GM21528 (cell line): ENCODE measurements around the gene SRP72.
"Not testable (repeated sequence)": the region's sequence is repeated elsewhere in the genome, so short reads cannot be mapped to it uniquely, and the experiment has no call there.

Experiments
- ATAC-seq: cut with Tn5 transposase; IDR thresholded peaks from one replicate; pipeline ENCODE4 v1.9.1; 2021; ENCODE audit warnings: mild to moderate bottlenecking, moderate library complexity; ENCODE audit not compliant: unreplicated experiment, low FRiP score

SRP72 gene, protein sequence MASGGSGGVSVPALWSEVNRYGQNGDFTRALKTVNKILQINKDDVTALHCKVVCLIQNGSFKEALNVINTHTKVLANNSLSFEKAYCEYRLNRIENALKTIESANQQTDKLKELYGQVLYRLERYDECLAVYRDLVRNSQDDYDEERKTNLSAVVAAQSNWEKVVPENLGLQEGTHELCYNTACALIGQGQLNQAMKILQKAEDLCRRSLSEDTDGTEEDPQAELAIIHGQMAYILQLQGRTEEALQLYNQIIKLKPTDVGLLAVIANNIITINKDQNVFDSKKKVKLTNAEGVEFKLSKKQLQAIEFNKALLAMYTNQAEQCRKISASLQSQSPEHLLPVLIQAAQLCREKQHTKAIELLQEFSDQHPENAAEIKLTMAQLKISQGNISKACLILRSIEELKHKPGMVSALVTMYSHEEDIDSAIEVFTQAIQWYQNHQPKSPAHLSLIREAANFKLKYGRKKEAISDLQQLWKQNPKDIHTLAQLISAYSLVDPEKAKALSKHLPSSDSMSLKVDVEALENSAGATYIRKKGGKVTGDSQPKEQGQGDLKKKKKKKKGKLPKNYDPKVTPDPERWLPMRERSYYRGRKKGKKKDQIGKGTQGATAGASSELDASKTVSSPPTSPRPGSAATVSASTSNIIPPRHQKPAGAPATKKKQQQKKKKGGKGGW

DNA sequence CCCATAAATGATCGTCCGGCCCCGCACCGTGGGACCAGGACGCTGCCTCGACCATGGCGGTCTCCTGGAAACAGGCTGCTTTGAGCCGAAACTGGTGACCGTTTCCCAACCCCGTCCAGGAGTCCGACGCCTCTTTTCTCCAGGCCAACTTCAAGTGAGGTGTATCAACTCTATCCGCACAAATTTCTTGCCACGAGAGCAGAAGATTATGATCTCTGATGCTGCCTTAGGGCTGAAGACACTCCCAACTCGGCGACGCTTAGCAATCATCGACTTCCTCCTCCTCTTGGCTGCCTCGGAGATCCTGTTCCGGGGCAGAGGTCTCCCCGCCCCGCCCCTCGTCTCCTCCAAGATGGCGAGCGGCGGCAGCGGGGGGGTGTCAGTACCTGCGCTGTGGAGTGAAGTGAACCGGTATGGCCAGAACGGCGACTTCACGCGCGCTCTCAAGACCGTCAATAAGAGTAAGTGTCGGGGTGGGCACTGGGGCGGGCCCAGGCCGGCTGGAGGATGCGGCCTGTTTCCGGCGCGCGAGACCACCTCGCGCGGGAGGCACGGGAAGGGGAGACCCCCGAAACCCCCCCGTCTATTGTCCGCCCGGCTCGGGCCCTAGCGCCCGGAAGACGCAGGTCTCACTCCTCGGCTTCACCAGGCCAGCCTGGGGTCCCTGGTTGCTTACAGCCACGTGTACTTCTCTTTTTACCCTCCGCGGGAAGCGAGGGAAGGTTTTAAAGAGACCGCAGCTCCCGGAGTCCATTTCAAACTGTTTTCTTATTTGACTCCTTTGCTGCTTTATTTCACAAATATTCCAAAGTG, at the start of gene SRP72:
SRP72 (plus strand) TSS at position 334 of the 813 bp plus-strand sequence; CDS start at position 353, 19 bp downstream.
- ATAC-seq, result peak; percentile 93

DNA sequence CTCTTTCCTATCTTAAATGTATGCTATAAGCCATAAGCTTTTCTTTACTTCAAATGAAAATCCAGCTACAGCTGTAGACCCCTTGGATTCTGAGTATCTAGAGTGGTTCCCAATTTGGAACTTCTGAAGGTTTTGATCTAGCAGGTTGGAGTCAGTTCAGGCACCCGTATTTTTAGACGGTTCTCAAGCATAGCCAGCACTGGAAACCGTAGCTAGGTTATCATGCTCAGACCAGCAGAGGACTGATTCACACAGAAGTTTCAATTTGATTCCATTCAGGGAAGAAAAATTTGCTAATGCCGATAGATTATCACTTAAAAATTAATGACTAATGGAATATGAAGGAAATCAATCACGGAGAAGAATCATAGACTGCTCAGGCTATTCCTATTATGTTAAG, 43.2 kb upstream of the SRP72 start:
- ATAC-seq, result no peak

- ATAC-seq, result no peak
Observed at GRCh38 chr4:56424697-56425514, 42.5 kb upstream of the SRP72 start.

GRCh38 chr4:56425518-56425917, 41.9 kb upstream of the SRP72 start:
- no peak for ATAC-seq

DNA sequence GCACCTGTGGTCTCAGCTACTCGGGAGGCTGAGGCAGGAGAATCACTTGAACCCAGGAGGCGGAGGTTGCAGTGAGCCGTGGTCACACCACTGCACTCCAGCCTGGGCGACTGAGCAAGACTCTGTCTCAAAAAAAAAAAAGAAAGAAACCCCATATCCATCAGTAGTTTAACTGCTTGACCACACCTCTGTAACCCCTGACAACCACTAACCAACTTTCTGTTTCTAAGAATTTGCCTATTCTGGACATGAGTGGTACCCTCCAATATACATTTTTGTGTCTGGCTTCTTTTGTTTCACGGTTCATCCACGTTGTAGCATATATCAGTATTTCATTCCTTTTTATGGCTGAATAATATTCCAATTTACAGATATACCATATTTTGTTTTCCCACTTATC, 41.1 kb upstream of the SRP72 start:
- ATAC-seq, result no peak

- no peak for ATAC-seq
Observed at GRCh38 chr4:56427179-56427578, 40.2 kb upstream of the SRP72 start.

- ATAC-seq, result no peak
Observed at GRCh38 chr4:56430203-56430602, 37.2 kb upstream of the SRP72 start.

- no peak for ATAC-seq
Observed at GRCh38 chr4:56433280-56433679, 34.1 kb upstream of the SRP72 start.

- ATAC-seq, result peak; percentile 22
Observed at GRCh38 chr4:56434599-56435139, 32.7 kb upstream of the SRP72 start.

DNA sequence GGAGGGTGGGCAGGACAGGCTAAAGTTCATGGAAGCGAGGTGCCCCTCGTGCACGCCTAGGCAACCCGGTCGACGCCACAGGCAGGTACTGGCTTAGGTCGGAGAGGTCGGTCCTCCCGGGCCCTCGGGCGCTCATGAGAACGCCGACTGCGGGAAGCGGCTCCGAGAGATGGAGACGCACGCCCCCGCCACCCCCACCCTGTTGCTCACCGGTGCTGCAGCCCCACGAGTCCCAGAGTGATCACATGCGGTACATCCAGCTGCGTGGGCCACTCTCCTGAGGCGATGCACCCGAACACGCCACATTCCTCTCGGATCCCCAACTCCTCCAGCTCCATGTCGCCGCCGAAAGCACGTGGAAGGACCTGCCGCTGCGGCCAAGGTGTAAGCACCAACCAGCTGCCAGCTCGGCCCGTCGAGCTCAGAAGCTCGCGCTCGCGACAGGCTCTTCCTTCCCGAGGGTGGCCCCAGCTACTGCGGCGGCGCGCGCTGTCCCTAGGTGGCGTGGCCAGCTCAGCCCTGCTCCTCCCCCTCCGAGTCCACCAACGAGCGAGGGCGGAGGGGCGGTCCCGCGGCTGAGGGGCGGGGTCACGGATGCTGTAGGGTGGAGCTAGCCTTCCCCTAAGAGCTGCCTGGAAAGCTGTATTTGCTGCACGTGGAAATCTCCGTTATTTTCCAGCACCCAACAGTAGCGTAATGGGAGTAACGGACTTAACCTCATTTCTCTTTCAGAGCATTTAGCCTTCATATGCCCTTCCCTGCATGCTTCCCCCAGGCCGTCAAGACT, 32.1 kb upstream of the SRP72 start, which contains the start of gene PPAT:
PPAT (minus strand) TSS at position 476 of the 787 bp plus-strand sequence; CDS start at position 338, 138 bp downstream.
- peak; percentile 82 for ATAC-seq

DNA sequence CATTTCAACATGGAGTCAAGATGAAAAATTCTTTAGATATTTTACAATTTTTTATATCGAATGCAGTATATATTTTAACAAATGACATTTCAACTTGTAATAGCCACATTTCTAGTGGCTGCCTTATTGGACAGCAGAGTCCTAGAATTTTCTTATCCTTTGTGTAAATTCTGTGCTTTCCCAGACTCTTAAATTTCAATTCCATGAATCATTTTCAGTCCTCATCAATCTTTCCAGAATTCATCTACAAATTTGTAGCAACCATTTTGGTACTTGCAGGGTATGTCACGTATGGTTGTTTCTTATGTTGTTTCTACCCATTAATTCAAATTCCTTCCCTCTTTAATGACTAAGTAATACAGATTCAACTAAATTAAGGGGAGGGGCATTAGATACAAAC, 28.7 kb upstream of the SRP72 start:
- ATAC-seq, result no peak

DNA sequence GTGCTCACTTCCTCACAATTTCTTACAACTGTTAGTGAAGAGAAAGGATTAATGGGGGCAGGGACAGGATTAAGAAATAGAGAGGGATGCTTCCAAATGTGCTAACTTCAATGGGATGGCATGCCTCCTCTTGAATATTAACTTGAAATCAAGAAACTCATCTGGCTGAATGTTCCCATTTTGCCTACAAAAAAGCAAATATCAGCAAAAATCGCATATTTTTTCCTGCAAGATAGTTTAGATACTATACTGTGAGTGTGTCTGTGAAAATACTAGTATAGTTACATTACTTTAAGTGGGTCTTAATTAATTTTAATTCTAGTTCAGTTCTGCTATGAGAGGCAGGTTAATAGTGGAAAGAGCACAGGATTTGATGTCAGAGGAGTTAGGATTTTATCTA, 26.4 kb upstream of the SRP72 start:
- ATAC-seq, result no peak

DNA sequence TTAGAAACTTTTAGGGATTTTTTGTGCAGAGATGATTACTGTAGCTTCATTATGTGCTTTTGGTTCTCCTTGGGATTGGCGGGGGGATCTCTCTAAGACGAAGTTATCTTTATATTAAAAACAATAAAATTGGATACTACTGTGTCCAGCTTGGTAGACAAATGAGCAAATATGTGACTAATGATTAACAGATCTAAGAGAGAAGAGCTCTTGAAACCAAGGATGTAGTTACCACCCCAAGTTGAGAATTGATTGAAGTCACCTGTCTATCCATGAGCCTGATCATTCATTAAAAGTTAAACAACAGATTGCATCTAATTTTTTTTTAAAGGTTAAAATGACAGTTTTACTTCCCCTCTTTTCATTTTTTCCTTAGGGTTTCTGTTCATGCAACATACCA, 22.7 kb upstream of the SRP72 start:
- ATAC-seq, result no peak

DNA sequence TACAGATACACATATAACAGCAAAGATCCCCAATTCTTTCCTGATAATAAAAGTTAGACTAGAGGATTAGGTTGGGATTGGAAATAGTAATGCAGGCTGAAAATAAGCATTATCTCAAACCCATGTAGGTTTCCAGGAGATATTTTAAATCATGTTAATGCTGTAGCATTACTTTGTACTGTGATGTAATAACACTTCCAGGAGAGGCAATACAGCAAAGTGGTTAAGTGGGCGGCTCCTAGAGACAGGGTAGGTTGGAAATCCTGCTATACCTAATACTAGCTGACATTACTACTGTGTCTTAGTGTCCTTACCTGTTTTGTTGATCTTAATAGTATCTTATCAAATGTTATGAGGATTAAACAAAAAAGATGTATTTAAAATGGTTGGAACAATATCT, 21.7 kb upstream of the SRP72 start:
- no peak for ATAC-seq

DNA sequence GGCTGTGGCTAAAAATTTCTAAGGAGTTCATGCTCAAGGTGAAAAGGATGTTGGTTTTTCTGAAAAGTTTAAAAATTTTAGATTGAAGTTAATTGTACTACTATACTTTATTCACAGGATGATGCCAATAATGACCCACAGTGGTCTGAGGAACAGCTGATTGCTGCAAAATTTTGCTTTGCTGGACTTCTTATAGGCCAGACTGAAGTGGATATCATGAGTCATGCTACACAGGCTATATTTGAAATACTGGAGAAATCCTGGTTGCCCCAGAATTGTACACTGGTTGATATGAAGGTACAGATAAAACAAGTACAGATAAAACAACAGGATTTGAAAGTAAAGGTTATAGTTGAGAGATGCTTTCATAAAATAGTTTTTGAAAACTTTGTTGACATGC, 19.1 kb upstream of the SRP72 start:
- no peak for ATAC-seq

DNA sequence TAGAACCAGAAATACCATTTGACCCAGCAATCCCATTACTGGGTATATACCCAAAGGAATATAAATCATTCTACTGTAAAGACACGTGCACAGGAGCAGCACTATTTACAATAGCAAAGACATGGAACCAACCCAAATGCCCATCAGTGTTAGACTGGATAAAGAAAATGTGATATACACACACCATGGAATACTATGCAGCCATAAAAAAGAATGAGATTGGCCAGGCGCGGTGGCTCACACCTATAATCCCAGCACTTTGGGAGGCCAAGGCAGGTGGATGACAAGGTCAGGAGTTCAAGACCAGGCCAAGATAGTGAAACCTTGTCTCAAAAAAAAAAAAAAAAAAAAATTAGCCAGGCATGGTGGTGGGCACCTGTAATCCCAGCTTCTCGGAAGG, 17.9 kb upstream of the SRP72 start:
- ATAC-seq, result not testable (repeated sequence)

DNA sequence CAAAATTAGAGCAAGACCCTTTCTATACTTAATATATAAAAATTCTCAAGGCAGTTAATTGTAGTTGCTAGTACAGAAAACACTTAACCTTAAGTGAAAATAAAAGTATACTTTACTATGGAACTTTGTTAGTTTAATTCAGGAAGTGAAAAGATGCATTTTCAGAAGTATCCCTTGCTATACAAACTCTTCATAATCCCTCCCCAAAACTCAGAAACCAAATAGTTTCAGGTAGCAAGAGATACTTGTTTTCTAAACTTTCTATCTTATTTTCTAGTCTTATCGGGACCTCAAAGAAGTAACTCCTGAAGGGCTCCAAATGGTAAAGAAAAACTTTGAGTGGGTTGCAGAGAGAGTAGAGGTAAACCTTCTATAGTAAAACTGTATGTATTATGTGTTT, 17.1 kb upstream of the SRP72 start:
- no peak for ATAC-seq

DNA sequence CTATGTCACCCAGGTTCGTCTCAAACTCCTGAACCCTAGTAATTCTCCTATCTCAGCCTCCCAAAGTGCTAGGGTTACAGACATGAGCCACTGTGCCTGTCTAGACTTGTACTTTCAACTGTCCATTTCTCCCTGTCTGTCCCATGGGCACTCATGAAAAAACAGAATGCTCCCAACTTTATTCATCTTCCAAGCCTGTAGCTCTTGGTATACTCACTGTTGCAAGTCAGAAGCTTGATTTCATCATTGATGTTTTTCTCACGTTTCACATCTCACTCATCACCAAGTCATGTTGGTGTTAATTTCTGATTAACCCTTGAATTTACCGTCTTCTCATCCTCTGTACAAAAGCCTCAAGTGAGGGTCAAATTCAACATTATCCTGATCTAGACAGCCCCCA, 7.3 kb upstream of the SRP72 start:
- no peak for ATAC-seq

DNA sequence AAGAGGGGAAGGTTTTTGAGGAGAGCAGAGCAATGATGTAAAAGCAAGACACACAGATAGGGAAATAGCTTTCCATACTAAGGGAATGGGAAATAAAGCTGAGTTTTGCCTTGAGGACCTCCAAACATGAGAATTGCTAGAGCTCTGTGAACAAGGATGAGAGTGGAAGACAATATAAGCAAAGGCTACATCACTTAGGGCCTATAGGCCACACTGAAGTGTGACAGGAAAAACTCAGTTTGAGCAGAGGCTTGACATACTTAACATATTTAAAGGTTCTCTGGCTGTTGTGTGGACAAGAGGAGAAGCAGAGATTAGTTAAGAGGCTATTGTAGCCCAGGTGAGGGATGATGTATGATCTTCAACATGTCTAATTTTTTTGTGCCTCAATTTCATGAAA, 5.3 kb upstream of the SRP72 start:
- ATAC-seq, result no peak
